Measurements from ENCODE around the gene UBE3C.

DNA sequence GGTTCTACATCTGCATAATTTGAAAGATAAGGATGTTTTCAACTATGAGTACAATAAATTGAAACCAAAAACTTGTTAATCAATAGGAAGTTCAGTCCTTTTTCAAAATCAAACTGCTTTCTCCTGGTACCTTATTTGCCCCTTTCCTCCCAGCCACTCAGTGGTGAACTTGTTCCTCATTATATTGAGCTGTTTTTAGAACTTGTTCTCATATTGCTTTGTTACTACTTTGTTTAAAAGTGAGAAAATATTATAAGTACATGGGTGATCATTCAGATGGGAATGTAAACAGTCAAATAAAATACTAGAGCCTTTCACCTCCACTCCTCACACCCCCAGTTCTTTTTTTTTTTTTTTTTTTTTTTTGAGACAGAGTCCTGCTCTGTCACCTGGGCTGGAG lies 17.2 kb downstream of the UBE3C start:
- TF ChIP-seq, protein P1, sequence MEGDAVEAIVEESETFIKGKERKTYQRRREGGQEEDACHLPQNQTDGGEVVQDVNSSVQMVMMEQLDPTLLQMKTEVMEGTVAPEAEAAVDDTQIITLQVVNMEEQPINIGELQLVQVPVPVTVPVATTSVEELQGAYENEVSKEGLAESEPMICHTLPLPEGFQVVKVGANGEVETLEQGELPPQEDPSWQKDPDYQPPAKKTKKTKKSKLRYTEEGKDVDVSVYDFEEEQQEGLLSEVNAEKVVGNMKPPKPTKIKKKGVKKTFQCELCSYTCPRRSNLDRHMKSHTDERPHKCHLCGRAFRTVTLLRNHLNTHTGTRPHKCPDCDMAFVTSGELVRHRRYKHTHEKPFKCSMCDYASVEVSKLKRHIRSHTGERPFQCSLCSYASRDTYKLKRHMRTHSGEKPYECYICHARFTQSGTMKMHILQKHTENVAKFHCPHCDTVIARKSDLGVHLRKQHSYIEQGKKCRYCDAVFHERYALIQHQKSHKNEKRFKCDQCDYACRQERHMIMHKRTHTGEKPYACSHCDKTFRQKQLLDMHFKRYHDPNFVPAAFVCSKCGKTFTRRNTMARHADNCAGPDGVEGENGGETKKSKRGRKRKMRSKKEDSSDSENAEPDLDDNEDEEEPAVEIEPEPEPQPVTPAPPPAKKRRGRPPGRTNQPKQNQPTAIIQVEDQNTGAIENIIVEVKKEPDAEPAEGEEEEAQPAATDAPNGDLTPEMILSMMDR (IDR thresholded peaks at IDR 0.05; ENCODE audit: low read depth, low read length), result no peak
- no peak for TF ChIP-seq POLR2A (IDR thresholded peaks at IDR 0.05; ENCODE audit: extremely low read depth, insufficient read length)
